ENCODE data around the gene OR2G6.
"Not testable (repeated sequence)": the region's sequence is repeated elsewhere in the genome, so short reads cannot be mapped to it uniquely, and the experiment has no call there.

DNA sequence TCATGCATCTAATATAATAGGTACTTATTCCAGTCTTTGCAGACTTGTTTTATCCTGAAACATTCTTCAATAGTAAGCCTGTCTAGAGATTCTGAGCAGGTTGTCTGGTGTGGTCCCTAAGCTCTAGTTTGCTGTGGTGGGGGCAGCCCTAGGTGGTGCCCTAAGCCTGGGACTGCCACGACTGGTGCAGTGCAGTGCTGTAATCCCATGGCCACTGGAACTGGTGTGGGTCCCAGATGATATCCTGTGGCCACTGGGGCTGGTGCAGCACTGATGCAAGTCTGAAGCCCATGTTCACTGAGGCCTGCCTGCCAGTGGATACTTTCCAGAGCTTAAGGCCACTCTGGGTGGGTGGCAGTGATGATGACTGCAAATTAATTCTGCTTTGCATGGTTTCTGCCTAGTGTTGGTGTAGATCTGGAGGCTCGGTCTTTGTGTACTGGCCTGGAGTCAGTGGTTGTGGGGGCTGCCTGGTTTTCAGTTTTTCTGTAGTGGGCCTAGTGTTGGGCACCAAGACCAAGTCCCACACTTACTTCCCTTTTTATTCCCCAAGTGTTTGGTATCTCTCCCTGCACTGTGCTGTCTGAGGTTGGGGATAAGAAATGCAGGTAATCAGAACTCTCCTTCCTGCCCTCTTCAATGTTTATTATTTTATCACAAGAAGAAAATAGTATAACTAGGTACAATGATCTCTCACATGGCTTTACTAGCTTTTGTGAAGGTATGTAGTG is 7.4 kb upstream of the OR2G6 start:
- TF ChIP-seq, protein P1, sequence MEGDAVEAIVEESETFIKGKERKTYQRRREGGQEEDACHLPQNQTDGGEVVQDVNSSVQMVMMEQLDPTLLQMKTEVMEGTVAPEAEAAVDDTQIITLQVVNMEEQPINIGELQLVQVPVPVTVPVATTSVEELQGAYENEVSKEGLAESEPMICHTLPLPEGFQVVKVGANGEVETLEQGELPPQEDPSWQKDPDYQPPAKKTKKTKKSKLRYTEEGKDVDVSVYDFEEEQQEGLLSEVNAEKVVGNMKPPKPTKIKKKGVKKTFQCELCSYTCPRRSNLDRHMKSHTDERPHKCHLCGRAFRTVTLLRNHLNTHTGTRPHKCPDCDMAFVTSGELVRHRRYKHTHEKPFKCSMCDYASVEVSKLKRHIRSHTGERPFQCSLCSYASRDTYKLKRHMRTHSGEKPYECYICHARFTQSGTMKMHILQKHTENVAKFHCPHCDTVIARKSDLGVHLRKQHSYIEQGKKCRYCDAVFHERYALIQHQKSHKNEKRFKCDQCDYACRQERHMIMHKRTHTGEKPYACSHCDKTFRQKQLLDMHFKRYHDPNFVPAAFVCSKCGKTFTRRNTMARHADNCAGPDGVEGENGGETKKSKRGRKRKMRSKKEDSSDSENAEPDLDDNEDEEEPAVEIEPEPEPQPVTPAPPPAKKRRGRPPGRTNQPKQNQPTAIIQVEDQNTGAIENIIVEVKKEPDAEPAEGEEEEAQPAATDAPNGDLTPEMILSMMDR (IDR thresholded peaks at IDR 0.05): not testable (repeated sequence)
- TF ChIP-seq POLR2A (IDR thresholded peaks at IDR 0.05): not testable (repeated sequence)

Data from lower leg skin (tissue), 3 donors.